Osteocyte (in vitro differentiated cells): ENCODE data around the gene FGF5. TPM values are rescaled to one million over a fixed set of nuclear protein-coding genes. Genes with fewer than 3 reads are reported as not detected.

Experiments
- DNase-seq: peaks from one replicate; pipeline ENCODE4 v3.0.0; 2021; ENCODE audit warnings: mixed read lengths; ENCODE audit not compliant: unreplicated experiment; ENCODE audit errors: extremely low spot score
- H3K27ac Mint-ChIP-seq: one replicate; pipeline ENCODE4 v1.8.0; 2021; ENCODE audit warnings: mild to moderate bottlenecking, mixed read lengths; ENCODE audit not compliant: unreplicated experiment
- H3K27me3 Mint-ChIP-seq: one replicate; pipeline ENCODE4 v1.8.0; 2021; ENCODE audit warnings: mixed read lengths; ENCODE audit not compliant: unreplicated experiment
- H3K36me3 Mint-ChIP-seq: one replicate; pipeline ENCODE4 v1.8.0; 2021; ENCODE audit warnings: mixed read lengths; ENCODE audit not compliant: unreplicated experiment
- H3K4me1 Mint-ChIP-seq: one replicate; pipeline ENCODE4 v1.8.0; 2021; ENCODE audit warnings: mixed read lengths; ENCODE audit not compliant: unreplicated experiment
- H3K4me3 Mint-ChIP-seq: one replicate; pipeline ENCODE4 v1.8.0; 2021; ENCODE audit warnings: mild to moderate bottlenecking, moderate library complexity, mixed read lengths; ENCODE audit not compliant: unreplicated experiment
- H3K9me3 Mint-ChIP-seq: one replicate; pipeline ENCODE4 v1.8.0; 2021; ENCODE audit warnings: mixed read lengths; ENCODE audit not compliant: unreplicated experiment
- total RNA-seq: library from RNA; stranded (reverse); gene quantifications from 2 replicates; pipeline ENCODE4 v1.2.1, GENCODE V29; 2021
- TF ChIP-seq, protein P1 (sequence below): fragments of 200-600 bp; sonication (generic); IDR thresholded peaks from 2 replicates; pipeline ENCODE4 v1.5.0; 2021; ENCODE audit warnings: antibody characterized with exemption, mild to moderate bottlenecking, moderate library complexity

The FGF5 gene
- total RNA-seq, 1 donor from 2014 or later, result 8.2 TPM

- Mint-ChIP-seq H3K36me3 (no peaks in the 10 kb centered on the region), H3K27me3 (peaks cover 3% of the 10 kb centered on the region), H3K4me3 (no peak overlapping the region), H3K27ac (no peak overlapping the region), H3K4me1 (peaks cover 5% of the 10 kb centered on the region), H3K9me3 (no peaks in the 10 kb centered on the region)
- no peak for DNase-seq
- TF ChIP-seq, protein P1, sequence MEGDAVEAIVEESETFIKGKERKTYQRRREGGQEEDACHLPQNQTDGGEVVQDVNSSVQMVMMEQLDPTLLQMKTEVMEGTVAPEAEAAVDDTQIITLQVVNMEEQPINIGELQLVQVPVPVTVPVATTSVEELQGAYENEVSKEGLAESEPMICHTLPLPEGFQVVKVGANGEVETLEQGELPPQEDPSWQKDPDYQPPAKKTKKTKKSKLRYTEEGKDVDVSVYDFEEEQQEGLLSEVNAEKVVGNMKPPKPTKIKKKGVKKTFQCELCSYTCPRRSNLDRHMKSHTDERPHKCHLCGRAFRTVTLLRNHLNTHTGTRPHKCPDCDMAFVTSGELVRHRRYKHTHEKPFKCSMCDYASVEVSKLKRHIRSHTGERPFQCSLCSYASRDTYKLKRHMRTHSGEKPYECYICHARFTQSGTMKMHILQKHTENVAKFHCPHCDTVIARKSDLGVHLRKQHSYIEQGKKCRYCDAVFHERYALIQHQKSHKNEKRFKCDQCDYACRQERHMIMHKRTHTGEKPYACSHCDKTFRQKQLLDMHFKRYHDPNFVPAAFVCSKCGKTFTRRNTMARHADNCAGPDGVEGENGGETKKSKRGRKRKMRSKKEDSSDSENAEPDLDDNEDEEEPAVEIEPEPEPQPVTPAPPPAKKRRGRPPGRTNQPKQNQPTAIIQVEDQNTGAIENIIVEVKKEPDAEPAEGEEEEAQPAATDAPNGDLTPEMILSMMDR, result no peak
Measured at GRCh38 chr4:80226094-80226493, 40.4 kb upstream of the FGF5 start.

DNA sequence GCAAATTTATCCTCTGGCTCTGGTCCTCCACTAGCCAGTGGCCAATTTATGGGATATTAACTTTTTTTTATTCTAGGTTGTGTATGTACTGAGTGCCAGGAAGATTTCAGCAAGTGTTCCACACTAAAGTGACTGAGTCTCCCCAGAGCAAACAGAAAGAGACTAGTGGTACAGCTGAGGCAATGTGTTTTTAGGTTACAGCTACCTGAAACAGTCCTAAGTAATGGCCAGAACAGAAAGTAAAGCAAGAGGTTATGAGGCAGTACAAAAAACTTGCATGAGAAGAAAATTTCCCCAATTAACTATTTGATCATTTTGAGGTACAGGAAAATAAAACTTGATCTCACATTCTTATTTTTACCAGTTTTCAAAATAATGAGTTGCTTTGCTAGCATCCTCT, 38.0 kb upstream of the FGF5 start:
- no peaks in the 10 kb centered on the region for H3K36me3 Mint-ChIP-seq
- no peaks in the 10 kb centered on the region for H3K27me3 Mint-ChIP-seq
- no peaks in the 10 kb centered on the region for H3K9me3 Mint-ChIP-seq
- TF ChIP-seq, protein P1, result no peak
- H3K4me1 Mint-ChIP-seq, result peaks cover 8% of the 10 kb centered on the region
- H3K27ac Mint-ChIP-seq, result no peak overlapping the region
- DNase-seq, result no peak
- H3K4me3 Mint-ChIP-seq, result no peak overlapping the region

GRCh38 chr4:80229128-80229527, 37.3 kb upstream of the FGF5 start:
- DNase-seq, result no peak
- no peak overlapping the region for H3K4me3 Mint-ChIP-seq
- H3K9me3 Mint-ChIP-seq, result no peaks in the 10 kb centered on the region
- no peak overlapping the region for H3K27ac Mint-ChIP-seq
- no peaks in the 10 kb centered on the region for H3K36me3 Mint-ChIP-seq
- TF ChIP-seq, protein P1, result no peak
- no peaks in the 10 kb centered on the region for H3K27me3 Mint-ChIP-seq
- peaks cover 11% of the 10 kb centered on the region for H3K4me1 Mint-ChIP-seq

- no peaks in the 10 kb centered on the region for H3K9me3 Mint-ChIP-seq
- DNase-seq, result no peak
- no peak overlapping the region for H3K27ac Mint-ChIP-seq
- H3K4me1 Mint-ChIP-seq, result peaks cover 14% of the 10 kb centered on the region
- no peaks in the 10 kb centered on the region for H3K27me3 Mint-ChIP-seq
- TF ChIP-seq, protein P1, result no peak
- no peaks in the 10 kb centered on the region for H3K36me3 Mint-ChIP-seq
- H3K4me3 Mint-ChIP-seq, result no peak overlapping the region
Measured at GRCh38 chr4:80229590-80229989, 36.9 kb upstream of the FGF5 start.

- TF ChIP-seq, protein P1, result no peak
- Mint-ChIP-seq H3K36me3 (no peaks in the 10 kb centered on the region), H3K27me3 (no peaks in the 10 kb centered on the region), H3K4me1 (peaks cover 23% of the 10 kb centered on the region), H3K9me3 (no peaks in the 10 kb centered on the region), H3K4me3 (no peak overlapping the region), H3K27ac (no peak overlapping the region)
- DNase-seq, result no peak
Measured at GRCh38 chr4:80231180-80231579, 35.3 kb upstream of the FGF5 start.
